LNCaP clone FGC (cell line): ENCODE results near the gene ASPN.

Source experiments
- DNase-seq: peaks from one replicate; pipeline ENCODE4 v3.0.0-alpha.2; 2011; ENCODE audit warnings: low read depth
- H3K4me3 ChIP-seq: 2 replicates; pipeline ENCODE4 v1.5.1; 2011; ENCODE audit warnings: mild to moderate bottlenecking, low read depth, low read length, control low read depth
- CTCF ChIP-seq: IDR thresholded peaks from 2 replicates; pipeline ENCODE4 v1.5.1; 2012; ENCODE audit warnings: mild to moderate bottlenecking; ENCODE audit not compliant: control insufficient read depth, insufficient read depth; ENCODE audit errors: extremely low read depth

Gene ASPN

GRCh38 chr9:92463984-92464383 lies 18.3 kb downstream of the ASPN start:
- H3K4me3 ChIP-seq, result no peak overlapping the region
- TF ChIP-seq CTCF, result no peak
- no peak for DNase-seq

- no peak overlapping the region for H3K4me3 ChIP-seq
- DNase-seq, result no peak
- no peak for TF ChIP-seq CTCF
These were observed 18.9 kb downstream of the ASPN start for GRCh38 chr9:92463387-92463786.

- DNase-seq, result no peak
- TF ChIP-seq CTCF, result no peak
- H3K4me3 ChIP-seq, result no peak overlapping the region
These were observed 24.7 kb downstream of the ASPN start for GRCh38 chr9:92457576-92457975.

GRCh38 chr9:92455217-92455616 lies 27.1 kb downstream of the ASPN start:
- no peak for DNase-seq
- TF ChIP-seq CTCF, result peak; percentile 35; the same call in 1 of the 2 replicates
- no peak overlapping the region for H3K4me3 ChIP-seq

GRCh38 chr9:92446536-92446935 lies 35.8 kb downstream of the ASPN start:
- DNase-seq, result no peak
- TF ChIP-seq CTCF, result no peak
- H3K4me3 ChIP-seq, result no peak overlapping the region

GRCh38 chr9:92444841-92445240 lies 37.5 kb downstream of the ASPN start:
- no peak for DNase-seq
- no peak for TF ChIP-seq CTCF
- no peak overlapping the region for H3K4me3 ChIP-seq

- no peak for DNase-seq
- H3K4me3 ChIP-seq, result no peak overlapping the region
- no peak for TF ChIP-seq CTCF
These were observed 41.6 kb downstream of the ASPN start for GRCh38 chr9:92440751-92441046.
